Measurements from ENCODE around the gene RAB34.

RAB34 gene

GRCh38 chr17:28714281-28714680 lies 3.4 kb downstream of the RAB34 start:
- DNase-seq = no peak

DNA sequence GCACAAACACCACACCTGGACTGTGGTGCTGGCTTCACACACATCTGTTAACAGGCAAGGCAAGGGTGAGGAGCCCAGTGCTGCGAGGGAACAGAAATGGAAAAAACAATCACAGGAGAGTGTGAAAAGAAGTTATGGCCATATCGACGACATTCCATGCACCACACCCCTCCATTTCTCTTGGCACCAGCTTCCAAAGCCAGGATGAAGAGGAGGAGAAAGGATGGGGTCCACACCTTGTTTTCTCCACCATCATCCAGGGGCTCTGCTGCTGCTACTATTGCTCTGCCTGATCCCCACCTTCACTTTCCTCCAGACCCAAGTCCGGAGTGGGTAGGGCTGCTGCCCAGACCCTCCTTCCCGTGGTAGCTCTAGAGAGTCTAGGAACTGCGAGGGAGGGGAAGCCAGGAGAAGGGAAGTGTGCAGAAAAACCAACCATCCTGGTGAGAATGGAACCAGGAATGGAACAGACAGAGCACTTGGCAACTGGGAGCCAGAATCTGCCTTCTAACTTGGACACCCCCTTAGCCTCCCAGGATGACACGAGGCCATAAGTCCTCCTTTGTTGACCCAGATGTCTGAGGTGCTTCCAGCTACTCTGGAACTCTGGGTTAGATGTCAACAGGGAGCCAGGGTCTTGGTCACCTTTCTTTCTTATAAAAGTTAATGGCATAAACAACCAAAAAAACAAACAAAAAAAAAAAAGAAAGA lies 4.8 kb downstream of the RAB34 start:
- DNase-seq = no peak

DNA sequence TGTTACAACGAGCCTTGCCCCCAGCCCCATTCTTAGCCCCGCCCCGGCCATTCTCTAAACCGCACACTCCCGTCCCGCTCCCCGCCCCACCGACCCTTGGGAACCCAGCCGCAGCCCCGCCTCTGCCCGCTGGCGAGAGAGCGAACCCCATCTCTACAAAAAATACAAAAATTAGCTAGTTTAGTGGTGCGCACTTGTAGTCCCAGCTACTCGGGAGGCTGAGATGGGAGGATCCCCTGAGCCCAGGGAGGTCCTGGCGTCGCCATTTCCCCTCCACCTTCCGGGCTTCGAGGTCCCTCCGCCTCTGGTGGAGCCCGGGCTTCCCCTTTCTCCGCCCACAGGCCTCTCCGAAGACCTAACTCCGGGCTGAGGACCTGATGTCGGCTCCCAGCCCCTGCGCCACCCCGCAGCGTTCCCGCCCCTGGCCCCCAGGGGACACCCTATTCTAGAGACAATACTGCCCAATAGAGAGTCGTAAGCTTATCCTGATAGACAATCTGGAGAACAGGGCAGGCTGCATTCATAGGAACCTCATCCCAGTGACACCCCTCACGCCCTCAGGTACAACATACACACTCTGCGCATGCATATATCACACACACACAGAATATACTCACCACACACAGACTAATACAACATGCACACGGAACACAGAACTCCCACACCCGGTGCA lies 5.5 kb downstream of the RAB34 start:
- DNase-seq = no peak

GRCh38 chr17:28711723-28712031 lies 6.0 kb downstream of the RAB34 start, which contains the start of gene PROCA1:
TSS of gene PROCA1 (minus strand) at chr17:28711888. CDS start at chr17:28711660, 228 bp downstream.
- DNase-seq = peak in 2 of 56 donors; percentile 57 to 60

- DNase-seq = peak; percentile 47 to 95 (median 81)
Measured at GRCh38 chr17:28710861-28711722, 6.6 kb downstream of the RAB34 start.

DNA sequence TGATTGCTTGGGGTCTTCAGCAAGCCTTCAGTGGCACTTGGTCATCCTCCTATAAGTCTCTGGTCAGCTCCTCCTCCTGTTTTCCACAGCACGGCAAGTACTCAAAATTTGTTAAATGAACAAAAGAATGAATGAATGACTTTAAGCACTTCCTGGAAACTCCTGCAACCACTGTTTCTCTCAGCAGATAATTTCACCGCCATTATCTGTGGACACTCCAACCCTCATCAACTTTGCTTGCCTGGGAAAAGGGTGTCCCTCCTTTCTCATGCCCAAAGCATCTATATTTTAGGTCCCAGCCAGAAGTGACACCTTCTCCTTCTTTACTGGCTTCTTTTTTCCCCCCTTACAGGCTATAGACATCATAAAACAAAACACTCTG lies 10.3 kb downstream of the RAB34 start:
- DNase-seq = no peak

GRCh38 chr17:28706471-28707338 lies 11.0 kb downstream of the RAB34 start:
- DNase-seq = no peak

- no peak for DNase-seq
Measured at GRCh38 chr17:28705728-28706334, 11.8 kb downstream of the RAB34 start.

DNA sequence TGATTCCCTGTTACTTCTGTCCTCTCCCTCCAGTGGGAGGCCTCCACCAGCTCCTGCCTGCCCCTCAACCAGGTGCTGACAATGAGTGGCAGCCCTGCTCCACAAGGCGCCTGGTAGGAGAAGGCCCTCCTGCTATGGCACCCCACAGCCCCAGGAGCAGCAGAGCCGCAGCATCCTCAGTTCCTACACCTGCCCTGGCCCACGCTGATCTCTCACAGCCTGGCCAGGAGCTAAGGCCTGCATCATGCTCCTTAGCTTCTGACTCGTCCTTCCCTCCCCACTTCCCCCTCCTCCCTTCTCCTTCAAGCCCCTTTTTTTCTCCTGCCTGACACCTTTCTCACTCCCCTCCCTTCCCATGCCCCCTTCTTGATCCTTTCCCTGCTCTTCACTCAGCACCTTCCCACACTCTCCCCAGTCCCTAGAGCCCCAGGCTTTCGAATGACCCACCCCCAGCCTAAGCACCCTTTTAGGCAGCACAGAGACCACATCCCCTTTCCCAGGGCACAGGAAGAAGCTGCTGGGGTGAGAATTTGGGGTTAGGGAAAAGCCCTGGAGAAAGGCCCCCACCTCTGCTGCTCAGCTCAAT lies 12.5 kb downstream of the RAB34 start:
- DNase-seq = no peak

DNA sequence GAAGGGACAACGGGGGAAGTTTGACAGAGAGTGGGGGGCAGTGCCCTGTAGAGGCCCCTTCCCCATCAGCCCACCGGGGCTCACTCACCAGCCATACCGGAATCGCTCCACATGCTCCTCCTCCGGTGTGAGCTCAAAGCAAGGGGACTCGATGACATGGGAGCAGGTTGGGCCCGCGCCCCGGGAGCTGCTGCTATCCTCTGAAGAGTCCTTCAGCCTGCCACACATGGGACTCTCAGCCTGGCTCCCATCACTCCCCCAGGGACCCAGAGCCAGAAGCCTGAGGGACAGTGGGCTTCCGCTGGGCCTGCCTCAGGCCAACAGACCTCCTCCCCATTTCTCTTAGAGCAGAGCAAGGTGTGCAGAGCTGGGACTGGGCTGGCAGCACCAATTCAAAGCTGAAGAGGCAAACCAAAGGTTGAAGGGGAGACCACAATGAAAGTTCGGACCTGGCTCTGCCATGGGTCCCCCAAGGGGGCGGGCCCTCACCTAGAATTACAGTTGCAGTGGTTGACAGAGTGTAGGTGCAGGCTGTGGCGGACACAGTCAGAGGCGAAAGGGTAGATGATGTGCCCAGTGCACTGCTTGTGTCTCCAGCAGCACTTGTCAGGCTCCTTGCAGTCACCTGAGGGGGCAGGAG lies 13.3 kb downstream of the RAB34 start:
- no peak for DNase-seq

DNA sequence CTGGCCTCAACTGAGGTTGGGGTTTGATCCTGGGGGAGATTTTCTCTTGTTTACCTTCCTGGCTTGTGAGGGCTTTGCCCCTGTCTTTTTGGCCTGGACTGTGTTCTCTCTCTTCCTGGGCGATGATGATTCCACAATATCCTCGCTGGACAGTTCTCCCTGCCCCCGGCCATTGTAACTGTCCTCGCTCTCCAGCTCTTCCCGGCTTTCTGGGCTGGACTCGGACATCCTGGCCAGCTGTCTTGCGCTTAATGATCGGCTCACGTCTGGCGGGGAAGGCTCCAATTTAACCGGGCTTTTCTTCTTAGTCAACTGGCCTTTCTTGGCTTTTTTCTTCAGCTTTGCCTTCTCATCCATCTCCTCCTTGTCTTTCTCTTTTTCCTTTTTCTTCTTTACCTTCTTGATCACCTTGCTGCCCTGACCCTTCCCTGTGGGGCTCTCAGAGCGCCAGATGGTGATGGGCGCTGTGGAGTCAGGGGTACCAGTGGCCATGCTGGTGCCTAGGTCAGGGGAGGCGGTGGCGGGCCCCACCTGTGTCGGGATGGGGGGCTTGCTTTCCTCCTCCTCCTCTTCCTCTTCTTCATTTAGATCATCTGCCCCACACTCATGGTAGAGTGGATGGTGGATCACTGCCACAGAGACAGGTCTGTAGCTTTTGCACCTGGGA lies 14.0 kb downstream of the RAB34 start:
- no peak for DNase-seq

GRCh38 chr17:28702752-28703150 lies 14.9 kb downstream of the RAB34 start:
- peak in 1 of 56 donors; percentile 18 for DNase-seq

DNA sequence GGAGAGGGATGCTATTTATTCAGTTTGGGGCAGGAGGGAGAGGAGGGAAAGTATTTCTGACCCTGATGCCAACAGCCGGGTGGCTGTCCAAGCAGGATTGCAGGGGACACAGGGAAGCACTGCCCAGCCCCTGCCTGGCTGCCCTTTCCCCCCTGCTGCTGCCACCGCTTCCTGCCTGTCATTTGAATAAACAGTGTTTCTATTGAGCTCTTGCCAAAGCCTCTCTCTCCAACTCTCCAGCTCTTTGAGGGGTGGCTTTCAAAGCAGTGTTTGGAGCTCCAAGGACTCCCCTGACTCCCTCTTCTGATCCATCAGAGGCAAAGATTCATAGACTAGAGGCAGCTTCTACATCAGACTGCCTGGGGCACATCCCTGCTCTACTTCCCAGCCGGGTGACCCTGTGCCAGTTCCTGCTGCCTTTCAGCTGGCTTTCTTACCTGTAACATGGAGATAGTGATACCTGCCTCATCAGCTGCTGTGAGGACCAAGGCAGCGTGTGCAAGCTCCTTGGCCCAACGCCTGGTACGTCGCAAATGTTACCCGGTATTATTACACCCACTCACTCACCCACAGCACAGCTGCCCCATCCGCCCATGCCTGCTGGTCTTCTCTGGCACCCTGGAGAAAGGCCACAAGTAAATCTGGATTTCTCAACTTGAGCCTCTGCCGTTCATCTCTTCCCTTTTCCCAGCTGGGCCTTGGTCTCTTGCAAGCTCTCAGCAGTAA lies 15.5 kb downstream of the RAB34 start:
- DNase-seq = peak in 48 of 56 donors; percentile 14 to 75 (median 52)

DNA sequence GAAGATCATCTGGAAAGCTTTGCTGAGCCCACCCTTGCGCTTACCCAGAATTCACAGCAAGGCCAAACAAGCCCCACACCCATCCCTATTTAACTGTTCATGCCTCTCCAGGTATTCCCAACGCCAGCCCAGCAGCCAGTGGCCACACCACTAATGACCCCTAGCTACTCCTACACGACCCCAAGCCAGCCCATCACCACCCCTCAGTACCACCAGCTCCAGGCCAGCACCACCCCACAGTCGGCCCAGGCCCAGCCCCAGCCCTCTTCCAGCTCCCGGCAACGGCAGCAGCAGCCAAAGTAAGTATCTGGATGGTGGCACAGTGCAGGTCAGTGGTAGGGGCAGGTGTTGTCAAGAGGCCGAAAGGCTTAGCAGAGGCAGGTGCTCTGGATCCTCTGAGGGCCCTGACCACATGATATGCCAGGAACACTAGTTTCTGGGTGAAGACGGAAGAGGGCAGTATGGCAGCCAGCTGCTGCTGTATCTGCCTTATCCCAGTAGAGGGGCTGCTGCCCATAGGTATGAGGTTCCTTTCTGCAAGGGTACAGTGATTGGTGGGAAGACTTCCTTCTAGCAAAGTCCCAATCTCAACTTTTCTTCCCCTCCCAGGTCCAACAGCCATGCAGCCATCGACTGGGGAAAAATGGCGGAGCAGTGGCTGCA lies 16.7 kb downstream of the RAB34 start:
- no peak for DNase-seq

GRCh38 chr17:28700278-28700677 lies 17.4 kb downstream of the RAB34 start:
- no peak for DNase-seq

DNA sequence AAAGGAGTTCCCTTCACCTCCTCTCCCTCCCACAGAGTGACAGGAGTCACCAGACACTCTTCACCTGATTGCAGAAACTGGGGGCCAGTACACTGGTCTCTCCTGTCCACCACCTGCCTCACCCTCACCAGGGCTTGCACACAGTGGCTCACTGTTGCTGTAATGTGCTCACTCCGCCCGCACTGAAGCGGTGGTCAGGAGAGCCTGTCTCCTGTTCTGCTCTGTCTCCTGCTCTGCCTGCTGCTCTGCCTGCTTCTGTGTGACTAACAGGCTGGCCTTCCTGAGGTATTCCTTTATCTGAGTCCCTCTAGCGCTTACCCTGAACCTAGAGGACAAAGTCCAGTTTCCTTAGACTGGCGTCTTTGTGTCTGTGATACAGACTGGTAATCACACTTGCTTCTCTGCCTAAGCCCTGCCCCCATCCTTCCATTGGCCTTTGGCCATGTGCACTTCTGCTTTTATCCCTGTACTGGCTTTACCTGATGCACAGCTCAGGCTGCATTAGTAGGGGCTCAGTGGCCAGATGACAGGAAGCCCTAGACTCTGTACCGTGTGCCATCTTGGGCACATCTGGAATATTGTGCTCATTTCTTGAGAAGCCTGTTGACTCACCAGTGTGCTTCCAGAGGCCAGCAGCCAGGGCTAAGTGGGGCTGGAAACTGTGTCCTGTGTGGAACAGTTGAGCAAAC lies 19.3 kb downstream of the RAB34 start:
- no peak for DNase-seq

DNA sequence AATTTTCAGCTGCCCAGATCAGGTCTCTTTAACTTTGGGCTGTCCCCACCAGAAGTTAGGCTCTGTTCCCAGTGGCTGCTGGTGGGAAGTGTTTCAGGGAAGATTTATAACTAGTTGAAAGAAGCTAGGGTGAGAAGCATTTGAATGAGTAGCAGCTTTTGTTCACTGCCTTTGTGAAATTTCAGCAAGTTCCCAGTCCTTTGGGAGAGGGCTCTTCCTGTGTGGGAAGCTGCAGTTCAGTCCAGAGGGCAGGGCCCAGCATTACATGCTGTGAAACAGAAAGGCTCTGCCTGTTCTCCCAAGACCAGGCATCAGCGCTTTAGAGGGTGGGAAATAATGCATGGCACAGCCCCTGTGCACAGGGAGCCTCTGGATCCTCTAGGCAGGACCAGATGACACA lies 23.8 kb downstream of the RAB34 start:
- DNase-seq = peak in 11 of 56 donors; percentile 0 to 47 (median 23)

Data from nucleus accumbens (tissue), 56 donors.